ENCODE measurements around the gene ZFHX2. TPM values are rescaled to one million over a fixed set of nuclear protein-coding genes. Genes with fewer than 3 reads are reported as not detected.

The ZFHX2 gene
- total RNA-seq, 1 donor from 2014 or later = 0.60 TPM

GRCh38 chr14:23577004-23577681, 25.6 kb upstream of the ZFHX2 start:
- ATAC-seq (peak; percentile 12), DNase-seq (ENCODE audit: missing footprints) (no peak)
- intact Hi-C loops (cut with DNase I) = no loop called here

- no peak for ATAC-seq
- no peak for DNase-seq (ENCODE audit: missing footprints)
- intact Hi-C loops (cut with DNase I) = no loop called here
Observed at GRCh38 chr14:23573384-23574015, 21.9 kb upstream of the ZFHX2 start.

GRCh38 chr14:23572836-23573235, 21.3 kb upstream of the ZFHX2 start:
- intact Hi-C loops (cut with DNase I) = no loop called here
- peak; percentile 37 for ATAC-seq
- no peak for DNase-seq (ENCODE audit: missing footprints)

DNA sequence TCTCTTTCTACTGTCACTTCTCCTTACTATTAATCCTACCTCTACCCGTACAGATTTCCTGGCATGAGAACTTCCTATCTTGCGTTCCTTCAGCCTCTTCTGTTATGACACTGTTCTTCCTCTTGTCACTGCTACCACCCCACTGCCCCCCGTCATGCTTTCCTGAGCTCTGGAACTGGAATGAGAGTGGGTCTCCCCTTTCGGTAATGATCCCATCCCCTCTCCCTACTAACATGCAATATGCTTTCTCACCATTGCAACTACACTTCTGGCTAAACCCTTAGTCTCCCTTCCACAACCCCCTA, 20.9 kb upstream of the ZFHX2 start:
- no peak for ATAC-seq
- intact Hi-C loops (cut with DNase I) = no loop called here
- no peak for DNase-seq (ENCODE audit: missing footprints)

DNA sequence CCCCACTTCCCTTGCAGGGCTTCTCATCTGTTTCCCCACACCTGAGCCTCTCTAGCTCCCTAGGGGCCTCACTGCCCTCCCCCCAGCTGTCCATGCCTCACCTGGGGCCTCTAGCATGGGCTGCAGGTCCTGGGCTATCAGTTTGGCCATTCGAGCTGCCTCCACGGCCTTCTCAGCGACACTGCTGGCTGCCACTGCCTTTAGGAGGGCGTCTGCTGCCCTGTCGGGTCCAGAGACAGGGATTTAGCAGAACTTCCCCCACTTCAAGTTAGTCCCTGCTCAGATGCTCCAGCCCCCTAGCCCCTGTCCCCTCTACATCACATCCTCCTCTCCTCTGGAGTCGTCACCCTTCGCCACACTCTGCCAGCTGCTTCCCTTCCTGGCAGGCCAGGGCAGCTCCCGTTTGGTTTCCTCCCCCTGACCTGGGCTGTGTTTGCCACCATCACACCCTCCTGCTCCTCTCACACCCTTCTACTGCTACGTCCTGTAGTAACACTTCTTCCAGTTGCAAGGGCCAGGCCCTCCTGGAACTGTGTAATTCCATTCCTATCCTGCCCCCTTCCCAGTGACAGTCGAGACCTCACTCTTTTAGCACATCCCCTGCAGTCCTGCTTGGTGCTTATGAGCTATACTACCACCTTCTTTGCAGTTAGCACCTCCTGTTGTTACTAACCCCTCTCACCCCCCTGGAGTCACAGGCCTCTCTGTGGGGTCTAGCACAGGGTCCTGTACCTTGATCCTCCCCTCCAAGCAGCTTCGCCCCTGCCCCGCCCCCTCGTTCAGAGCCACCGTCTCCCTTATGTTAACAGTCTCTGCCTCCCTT, 20.3 kb upstream of the ZFHX2 start:
- DNase-seq (ENCODE audit: missing footprints) (no peak), ATAC-seq (no peak)
- intact Hi-C loops (cut with DNase I) = no loop called here

- intact Hi-C loops (cut with DNase I) = no loop called here
- ATAC-seq (no peak), DNase-seq (ENCODE audit: missing footprints) (no peak)
Observed at GRCh38 chr14:23570806-23571483, 19.4 kb upstream of the ZFHX2 start.

GRCh38 chr14:23569443-23570151, 18.0 kb upstream of the ZFHX2 start:
- ATAC-seq (no peak), DNase-seq (ENCODE audit: missing footprints) (no peak)
- intact Hi-C loops (cut with DNase I) = loop anchor here (10.0 kb wide), 1 partner anchor 305 kb away; no protein-coding TSS in a partner anchor

- intact Hi-C loops (cut with DNase I) = loop anchor here (10.0 kb wide), 1 partner anchor 304 kb away; no protein-coding TSS in a partner anchor
- no peak for ATAC-seq
- no peak for DNase-seq (ENCODE audit: missing footprints)
Observed at GRCh38 chr14:23568600-23569331, 17.2 kb upstream of the ZFHX2 start.

- intact Hi-C loops (cut with DNase I) = loop anchor here (10.0 kb wide), 1 partner anchor 303 kb away; no protein-coding TSS in a partner anchor
- ATAC-seq (no peak), DNase-seq (ENCODE audit: missing footprints) (no peak)
Observed at GRCh38 chr14:23568021-23568599, 16.5 kb upstream of the ZFHX2 start.

- intact Hi-C loops (cut with DNase I) = loop anchor here (10.0 kb wide), 1 partner anchor 303 kb away; no protein-coding TSS in a partner anchor
Observed at GRCh38 chr14:23567186-23568020, 15.8 kb upstream of the ZFHX2 start, which contains the start of gene AP1G2. Gene AP1G2 (minus strand): TSS chr14:23567791. CDS start chr14:23567314, 477 bp downstream.

GRCh38 chr14:23566778-23567185, 15.2 kb upstream of the ZFHX2 start:
- intact Hi-C loops (cut with DNase I) = loop anchor here (10.0 kb wide), 1 partner anchor 302 kb away; no protein-coding TSS in a partner anchor
- no peak for DNase-seq (ENCODE audit: missing footprints)
- ATAC-seq = peak; percentile 21

More at GRCh38 chr14:23567186-23568020, 15.8 kb upstream of the ZFHX2 start, which contains the start of gene AP1G2:
- DNase-seq (ENCODE audit: missing footprints) = peak; percentile 95
- ATAC-seq = peak; percentile 76

GRCh38 chr14:23566112-23566777, 14.7 kb upstream of the ZFHX2 start:
- intact Hi-C loops (cut with DNase I) = loop anchor here (10.0 kb wide), 1 partner anchor 301 kb away; no protein-coding TSS in a partner anchor
- DNase-seq (ENCODE audit: missing footprints) (no peak), ATAC-seq (no peak)

- DNase-seq (ENCODE audit: missing footprints) = no peak
- intact Hi-C loops (cut with DNase I) = loop anchor here (10.0 kb wide), 1 partner anchor 301 kb away; no protein-coding TSS in a partner anchor
Observed at GRCh38 chr14:23565626-23566025, 14.1 kb upstream of the ZFHX2 start.

GRCh38 chr14:23564876-23565275, 13.3 kb upstream of the ZFHX2 start:
- no peak for ATAC-seq
- intact Hi-C loops (cut with DNase I) = loop anchor here (10.0 kb wide), 1 partner anchor 300 kb away; no protein-coding TSS in a partner anchor
- no peak for DNase-seq (ENCODE audit: missing footprints)

More at GRCh38 chr14:23565626-23566025, 14.1 kb upstream of the ZFHX2 start:
- ATAC-seq = no peak

DNA sequence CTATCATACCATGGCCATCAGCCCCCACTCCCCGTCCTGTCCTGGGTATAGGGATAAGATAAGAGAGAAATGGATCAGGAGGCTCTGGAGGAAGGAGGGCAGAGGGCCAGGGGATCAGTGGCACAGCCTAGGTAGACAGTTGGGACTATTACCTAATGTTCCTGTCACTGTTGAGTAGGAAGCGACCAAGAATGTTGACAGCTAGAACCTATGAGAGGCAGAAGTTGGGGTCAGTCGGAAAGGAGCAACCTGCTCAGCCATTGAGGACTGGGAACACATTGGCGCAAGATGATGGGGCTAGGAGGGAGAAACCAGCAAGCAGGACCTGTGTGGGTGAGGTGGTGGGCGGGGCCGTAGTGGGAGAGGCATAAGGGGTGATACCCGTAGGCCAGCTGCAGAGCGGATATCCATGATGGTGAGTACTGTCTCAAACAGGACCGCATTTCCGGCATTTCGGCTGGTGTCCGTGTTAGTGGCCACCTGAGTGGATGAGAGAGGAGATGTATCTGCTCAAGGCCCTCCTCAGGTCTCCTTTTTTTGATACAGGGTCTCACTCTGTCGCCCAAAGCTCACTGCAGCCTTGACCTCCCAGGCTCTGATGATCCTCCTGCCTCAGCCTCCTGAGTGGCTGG, 12.7 kb upstream of the ZFHX2 start:
- intact Hi-C loops (cut with DNase I) = loop anchor here (10.0 kb wide), 1 partner anchor 299 kb away; no protein-coding TSS in a partner anchor
- no peak for ATAC-seq
- DNase-seq (ENCODE audit: missing footprints) = no peak

Measured in Right ventricle myocardium inferior (tissue), 1 donor.